H1 (cell line): ENCODE results near the gene AMH. TPM values are rescaled to one million over a fixed set of nuclear protein-coding genes. Genes with fewer than 3 reads are reported as not detected.

Experiments used
- CTCF ChIA-PET: fragments of 300-600 bp; sonication (Branson Sonifier 250); formaldehyde crosslinking; loops from one replicate; lab custom pipeline; 2021; ENCODE audit not compliant: partially characterized antibody; lab: Charles Lee
- POLR2A ChIA-PET: fragments of 300-600 bp; sonication (Branson Sonifier 250); formaldehyde crosslinking; loops from one replicate; lab custom pipeline; 2021; ENCODE audit warnings: inconsistent platforms; ENCODE audit not compliant: partially characterized antibody; lab: Charles Lee
- DNase-seq, 2 experiments: peaks; one replicate each; pipeline versions ENCODE4 v3.0.0 to v3.0.0-alpha.2; 2010 to 2022; ENCODE audit warnings: low spot score in 2 of 2, low read depth in 1 of 2, mixed read lengths in 1 of 2
- FAIRE-seq: peaks from 2 replicates; lab custom pipeline; 2011; peaks lifted over from hg19 to GRCh38; lab: Jason Lieb, UNC
- H2AFZ ChIP-seq: 2 replicates; pipeline ENCODE4 v1.8.1; 2012; ENCODE audit warnings: low read length, inconsistent platforms
- H2AK5ac ChIP-seq: 2 replicates; pipeline ENCODE4 v1.6.1; 2013; ENCODE audit warnings: low read depth, low read length
- H2BK120ac ChIP-seq: replicated peaks from 2 replicates; pipeline ENCODE3; 2013; ENCODE audit warnings: low read depth, low read length, inconsistent platforms
- H2BK12ac ChIP-seq: 2 replicates; pipeline ENCODE4 v1.6.1; 2013; ENCODE audit warnings: low read depth, low read length
- H2BK15ac ChIP-seq: 2 replicates; pipeline ENCODE4 v1.6.1; 2013; ENCODE audit warnings: low read length
- H2BK20ac ChIP-seq: 2 replicates; pipeline ENCODE4 v1.6.1; 2013; ENCODE audit warnings: low read length
- H2BK5ac ChIP-seq: 2 replicates; pipeline ENCODE4 v1.6.1; 2013; ENCODE audit warnings: low read depth, low read length
- H3K14ac ChIP-seq: 2 replicates; pipeline ENCODE4 v1.6.1; 2013; ENCODE audit warnings: inconsistent platforms; ENCODE audit not compliant: insufficient read length
- H3K18ac ChIP-seq: 2 replicates; pipeline ENCODE4 v1.6.1; 2013; ENCODE audit warnings: low read length; ENCODE audit errors: extremely low read depth
- H3K23ac ChIP-seq: 2 replicates; pipeline ENCODE4 v1.6.1; 2013; ENCODE audit warnings: inconsistent platforms; ENCODE audit not compliant: insufficient read length
- H3K23me2 ChIP-seq: 2 replicates; pipeline ENCODE4 v1.6.1; 2013; ENCODE audit warnings: low read depth, low read length
- H3K27ac ChIP-seq: 2 replicates; pipeline ENCODE4 v1.6.1; 2011; ENCODE audit warnings: low read depth, low read length, inconsistent platforms
- H3K27me3 ChIP-seq, 4 experiments: replicated peaks in 1 of 4; 1 replicate in 1 of 4; 2 replicates in 3 of 4; pipeline versions ENCODE4 v1.6.1 to v1.8.1; 2011 to 2013; ENCODE audit warnings: low read length in 3 of 4, mild to moderate bottlenecking in 3 of 4, inconsistent platforms in 2 of 4, mixed read lengths in 2 of 4, moderate library complexity in 1 of 4; ENCODE audit not compliant: control insufficient read depth in 3 of 4, insufficient read depth in 3 of 4; ENCODE audit errors: extremely low read depth in 1 of 4
- H3K36me3 ChIP-seq, 4 experiments: 2 replicates each; pipeline versions ENCODE4 v1.6.1 to v1.8.1; 2011 to 2013; ENCODE audit warnings: mild to moderate bottlenecking in 4 of 4, low read length in 3 of 4, moderate library complexity in 2 of 4, control low read depth in 1 of 4, inconsistent platforms in 1 of 4; ENCODE audit not compliant: insufficient read depth in 4 of 4, control insufficient read depth in 2 of 4
- H3K4ac ChIP-seq: replicated peaks from 2 replicates; pipeline ENCODE3; 2013; ENCODE audit warnings: low read length, low read depth, mixed read lengths, inconsistent platforms; ENCODE audit not compliant: insufficient read length
- H3K4me1 ChIP-seq, 4 experiments: replicated peaks in 1 of 4; 1 replicate in 1 of 4; 2 replicates in 3 of 4; pipeline versions ENCODE4 v1.6.1 to v1.8.1; 2011 to 2013; ENCODE audit warnings: low read length in 3 of 4, inconsistent platforms in 2 of 4, mixed read lengths in 1 of 4; ENCODE audit not compliant: insufficient read depth in 4 of 4, control insufficient read depth in 3 of 4
- H3K4me2 ChIP-seq, 2 experiments: 2 replicates each; pipeline versions ENCODE4 v1.6.1 to v1.8.1; 2011 to 2013; ENCODE audit warnings: low read depth in 2 of 2, low read length in 2 of 2, control low read depth in 1 of 2, inconsistent platforms in 1 of 2, mild to moderate bottlenecking in 1 of 2; ENCODE audit not compliant: insufficient read depth in 1 of 2
- H3K4me3 ChIP-seq, 4 experiments: fragments of 200-600, 300-600 bp in 1 of 4; sonication (generic), shearing (Covaris generic), sonication (Bioruptor Twin) in 1 of 4; 2 replicates each; pipeline versions ENCODE4 v1.5.1 to v1.8.1; 2011 to 2016; ENCODE audit warnings: low read length in 4 of 4, low read depth in 3 of 4, control low read depth in 2 of 4, inconsistent platforms in 2 of 4, mild to moderate bottlenecking in 2 of 4, mixed read lengths in 1 of 4, moderate library complexity in 1 of 4; ENCODE audit not compliant: insufficient read depth in 2 of 4; ENCODE audit errors: extremely low read depth in 1 of 4
- H3K56ac ChIP-seq: replicated peaks from 2 replicates; pipeline ENCODE3; 2013; ENCODE audit warnings: low read depth, mild to moderate bottlenecking, mixed read lengths, low read length, inconsistent platforms; ENCODE audit not compliant: insufficient read length
- H3K79me1 ChIP-seq: 2 replicates; pipeline ENCODE4 v1.6.1; 2013; ENCODE audit warnings: low read depth, low read length, control low read depth
- H3K79me2 ChIP-seq, 2 experiments: 2 replicates each; pipeline versions ENCODE4 v1.6.1 to v1.8.1; 2012 to 2013; ENCODE audit warnings: low read length in 2 of 2, mild to moderate bottlenecking in 2 of 2, inconsistent platforms in 1 of 2; ENCODE audit not compliant: insufficient read depth in 2 of 2, control insufficient read depth in 1 of 2
- H3K9ac ChIP-seq, 4 experiments: replicated peaks in 1 of 4; 1 replicate in 1 of 4; 2 replicates in 3 of 4; pipeline versions ENCODE4 v1.6.1 to v1.8.1; 2011 to 2013; ENCODE audit warnings: low read depth in 3 of 4, low read length in 3 of 4, control low read depth in 2 of 4, mild to moderate bottlenecking in 2 of 4, moderate library complexity in 2 of 4, inconsistent platforms in 1 of 4; ENCODE audit errors: extremely low read depth in 1 of 4
- H3K9me3 ChIP-seq, 2 experiments: 2 replicates each; pipeline versions ENCODE4 v1.6.1 to v1.8.1; 2012 to 2013; ENCODE audit warnings: mild to moderate bottlenecking in 2 of 2, moderate library complexity in 2 of 2, control low read depth in 1 of 2, inconsistent platforms in 1 of 2, low read depth in 1 of 2, low read length in 1 of 2, mixed read lengths in 1 of 2; ENCODE audit not compliant: insufficient read depth in 2 of 2
- H4K20me1 ChIP-seq, 2 experiments: replicated peaks in 1 of 2; 2 replicates each; pipeline versions ENCODE3 to v1.8.1; 2011 to 2013; ENCODE audit warnings: inconsistent platforms in 2 of 2, low read length in 2 of 2, mild to moderate bottlenecking in 1 of 2; ENCODE audit not compliant: insufficient read depth in 2 of 2, control insufficient read depth in 1 of 2
- H4K5ac ChIP-seq: 2 replicates; pipeline ENCODE4 v1.6.1; 2013; ENCODE audit warnings: low read length, low read depth, mixed read lengths, inconsistent platforms; ENCODE audit not compliant: insufficient read length
- H4K8ac ChIP-seq: 2 replicates; pipeline ENCODE4 v1.8.0; 2013; ENCODE audit warnings: mild to moderate bottlenecking, moderate library complexity, low read length, inconsistent platforms; ENCODE audit not compliant: insufficient read depth; ENCODE audit errors: extremely low read depth
- H4K91ac ChIP-seq: replicated peaks from 2 replicates; pipeline ENCODE3; 2013; ENCODE audit warnings: low read length, mixed read lengths, inconsistent platforms; ENCODE audit not compliant: insufficient read length
- HDAC2 ChIP-seq, 2 experiments: fragments of 300-600 bp in 1 of 2; sonication (generic) in 1 of 2; IDR thresholded peaks; 2 replicates each; pipeline ENCODE4 v1.6.1; 2011 to 2012; ENCODE audit warnings: low read depth in 2 of 2, low read length in 2 of 2, mild to moderate bottlenecking in 2 of 2, moderate library complexity in 2 of 2, borderline replicate concordance in 1 of 2, inconsistent platforms in 1 of 2
- POLR2A ChIP-seq, 2 experiments: IDR thresholded peaks; 1 replicate in 1 of 2; 2 replicates in 1 of 2; pipeline ENCODE4 v1.6.1; 2011; ENCODE audit warnings: low read depth in 2 of 2, low read length in 2 of 2, mild to moderate bottlenecking in 2 of 2; ENCODE audit errors: control extremely low read depth in 1 of 2
- POLR2AphosphoS5 ChIP-seq: IDR thresholded peaks from 2 replicates; pipeline ENCODE4 v1.6.1; 2011; ENCODE audit warnings: low read depth, low read length
- WGBS, 2 experiments: shearing (Covaris generic) in 1 of 2; methylation state at CpG; one replicate each; pipeline versions ENCODE4 v1.1.6 to v1.1.7; 2013 to 2015; ENCODE audit warnings: low lambda C conversion rate in 2 of 2, mixed read lengths in 2 of 2, inconsistent platforms in 1 of 2, low coverage in 1 of 2, missing lambda C conversion rate in 1 of 2; ENCODE audit not compliant: insufficient replicate concordance in 2 of 2, insufficient coverage in 1 of 2, insufficient read length in 1 of 2; ENCODE audit errors: extremely low coverage in 1 of 2, missing lambda C conversion rate in 1 of 2; 5-methylcytosine and 5-hydroxymethylcytosine counted together
- polyA plus RNA-seq, 7 experiments: library from polyadenylated mRNA; depleted of rRNA in 3 of 7; stranded (reverse) in 5 of 7; unstranded in 2 of 7; fragments of >200 nt in 5 of 7; fragments of 200-250 nt in 2 of 7; gene quantifications; 1 replicate in 5 of 7; 2 replicates in 1 of 7; 4 replicates in 1 of 7; pipeline versions ENCODE4 v1.2.1 to v1.2.3, GENCODE V29; 2011 to 2013; ENCODE audit warnings: missing spikeins in 2 of 7, mixed read lengths in 2 of 7
- total RNA-seq: library from RNA; stranded (reverse); fragmentation: NEBNext Ultra II Directional; extraction: Animal tissue kit (Norgen Biotek cat#: 25700); gene quantifications from 2 replicates; pipeline ENCODE4 v1.2.1, GENCODE V29; 2021

The AMH gene
- total and polyA plus RNA-seq, 2 of the 8 experiments (the other 6 are each of a cell fraction or from before 2014, with no cell fraction given): 10.5 to 15.4 TPM

- H4K8ac ChIP-seq: no peak overlapping the region
- FAIRE-seq (no peak), DNase-seq (no peak)
- no peak overlapping the region for H4K91ac ChIP-seq
- ChIA-PET POLR2A (interaction anchor here (0.7 to 5.9 kb wide), 9 partner anchors 7 to 114 kb away, joined by 3 to 52 read pairs (median 4); partner anchors contain the start of gene AMH), CTCF (interaction anchor here (1.2 to 2.4 kb wide), 6 partner anchors 9 to 84 kb away, joined by 3 to 7 read pairs (median 6); no protein-coding TSS in a partner anchor)
- peaks cover 2 to 15% of the 10 kb centered on the region in 2 experiments for H4K20me1 ChIP-seq
- H3K23me2 ChIP-seq: peaks cover 4% of the 10 kb centered on the region; the same call in 1 of the 2 replicates
- no peak overlapping the region for H3K18ac ChIP-seq
- H2AK5ac ChIP-seq: no peak overlapping the region
- H2BK12ac ChIP-seq: no peak overlapping the region
- H3K9me3 ChIP-seq: no peaks in the 10 kb centered on the region
- peaks cover 4 to 20% of the 10 kb centered on the region in 2 experiments for H3K79me2 ChIP-seq
- H3K4me3 ChIP-seq: no peak overlapping the region
- no peaks in the 10 kb centered on the region for H3K27me3 ChIP-seq
- no peak overlapping the region for H3K14ac ChIP-seq
- H2BK120ac ChIP-seq: no peak overlapping the region
- H2BK20ac ChIP-seq: no peak overlapping the region
- H3K36me3 ChIP-seq: peaks cover 0 to 34% (median 14%) of the 10 kb centered on the region in 4 experiments; a peak in 6 of 8 replicates
- H3K27ac ChIP-seq: no peak overlapping the region
- H3K4ac ChIP-seq: no peak overlapping the region
- WGBS, 2 experiments: 94% methylated on average over 24 of the region's 30 CpGs; no CpG with 5 or more reads in 1 of the 2 experiments
- H3K23ac ChIP-seq: no peak overlapping the region
- no peak overlapping the region for H2BK5ac ChIP-seq
- H2BK15ac ChIP-seq: no peak overlapping the region
- H3K79me1 ChIP-seq: peaks cover 4% of the 10 kb centered on the region
- H2AFZ ChIP-seq: no peak overlapping the region
- H3K4me1 ChIP-seq: peaks cover 0 to 3% (median 2%) of the 10 kb centered on the region in 4 experiments; a peak in 3 of 7 replicates
- TF ChIP-seq POLR2AphosphoS5: peak; percentile 4; the same call in 1 of the 2 replicates
- TF ChIP-seq POLR2A (IDR thresholded peaks at IDR 0.05; ENCODE audit: control extremely low read depth in 1 of 2, low read depth in 2 of 2, low read length in 2 of 2): peak in 1 of 2 experiments; percentile 55; a peak in 2 of 3 replicates
- no peak for TF ChIP-seq HDAC2 (IDR thresholded peaks at IDR 0.05; ENCODE audit: borderline replicate concordance in 1 of 2, low read depth in 2 of 2, low read length in 2 of 2)
- H3K56ac ChIP-seq: no peak overlapping the region
- no peak overlapping the region for H3K4me2 ChIP-seq
- no peak overlapping the region for H4K5ac ChIP-seq
- H3K9ac ChIP-seq: no peak overlapping the region
Observed at GRCh38 chr19:2232286-2233151, 16.6 kb upstream of the AMH start.
